K562 (cell line): ENCODE results near the gene PRKAR1B. TPM values are rescaled to one million over a fixed set of nuclear protein-coding genes. Genes with fewer than 3 reads are reported as not detected.

ENCODE experiments used
- ATAC-seq: fragments of 200-7000 bp; cut with Tn5 transposase; 3 replicates; pipeline ENCODE4 v1.9.1; 2020; ENCODE audit warnings: moderate library complexity
- BruUV-seq: library from RNA; stranded (reverse); fragments of 400-500 nt; replicated peaks from 2 replicates; lab custom pipeline; 2021; lab: Mats Ljungman, UMichigan
- CTCF ChIA-PET: fragments of 300-600 bp; formaldehyde crosslinking; extraction: SDS; loops from one replicate; lab custom pipeline; 2021; ENCODE audit warnings: low intra/inter-chr PET ratio; lab: Yijun Ruan, JAX
- POLR2A ChIA-PET: fragments of 300-600, 350-650 bp; sonication (Branson Sonifier 250); formaldehyde crosslinking; extraction: SDS; loops from one replicate; lab custom pipeline; 2021; ENCODE audit warnings: antibody characterized with exemption, inconsistent platforms; lab: Yijun Ruan, JAX
- DNase-seq, 4 experiments: peaks; one replicate each; pipeline versions ENCODE4 v3.0.0 to v3.0.0-alpha.2; 2011 to 2018; ENCODE audit warnings: low spot score in 3 of 4, mixed read lengths in 3 of 4; ENCODE audit errors: extremely low read depth in 1 of 4
- FAIRE-seq: peaks from 2 replicates; lab custom pipeline; 2011; peaks lifted over from hg19 to GRCh38; lab: Jason Lieb, UNC
- H2AFZ ChIP-seq: 2 replicates; pipeline ENCODE4 v1.6.0; 2011; ENCODE audit warnings: low read depth, low read length, control low read depth, inconsistent platforms
- H3K27ac ChIP-seq: fragments of 200-600 bp; 3 replicates; pipeline ENCODE4 v1.8.0; 2011; ENCODE audit warnings: low read depth, mild to moderate bottlenecking, control low read depth, inconsistent platforms, low read length, moderate library complexity, mixed read lengths; ENCODE audit errors: extremely low read depth
- H3K27me3 ChIP-seq, 2 experiments: fragments of 300-600 bp in 1 of 2; 2 replicates in 1 of 2; 3 replicates in 1 of 2; pipeline versions ENCODE4 v1.6.0 to v1.8.0; 2011; ENCODE audit warnings: inconsistent platforms in 2 of 2, low read length in 2 of 2, mild to moderate bottlenecking in 1 of 2, mixed read lengths in 1 of 2, moderate library complexity in 1 of 2; ENCODE audit not compliant: control insufficient read depth in 2 of 2, insufficient read depth in 2 of 2
- H3K36me3 ChIP-seq: fragments of 300-600 bp; 3 replicates; pipeline ENCODE4 v1.8.0; 2011; ENCODE audit warnings: mild to moderate bottlenecking, low read length, inconsistent platforms; ENCODE audit not compliant: control insufficient read depth, insufficient read depth
- H3K4me1 ChIP-seq, 2 experiments: fragments of 200-600 bp in 1 of 2; replicated peaks in 1 of 2; 2 replicates in 1 of 2; 3 replicates in 1 of 2; pipeline versions ENCODE4 v1.5.1 to v1.8.0; 2011; ENCODE audit warnings: inconsistent platforms in 2 of 2, low read length in 2 of 2, mild to moderate bottlenecking in 1 of 2, mixed read lengths in 1 of 2, moderate library complexity in 1 of 2; ENCODE audit not compliant: control insufficient read depth in 2 of 2, insufficient read depth in 2 of 2
- H3K4me2 ChIP-seq: 2 replicates; pipeline ENCODE4 v1.6.1; 2011; ENCODE audit warnings: low read length, control low read depth, inconsistent platforms, mixed read lengths; ENCODE audit not compliant: insufficient read depth
- H3K4me3 ChIP-seq: fragments of 200-600 bp; sonication (generic), shearing (Covaris generic); 2 replicates; pipeline ENCODE4 v1.5.1; 2016; ENCODE audit warnings: control low read depth, inconsistent platforms
- H3K79me2 ChIP-seq: fragments of 200-600 bp; 3 replicates; pipeline ENCODE4 v1.8.0; 2011; ENCODE audit warnings: low read length, inconsistent platforms; ENCODE audit not compliant: control insufficient read depth, insufficient read depth
- H3K9ac ChIP-seq, 2 experiments: 2 replicates each; pipeline versions ENCODE4 v1.6.0 to v1.6.1; 2011; ENCODE audit warnings: low read depth in 2 of 2, low read length in 2 of 2, control low read depth in 1 of 2, inconsistent platforms in 1 of 2, mild to moderate bottlenecking in 1 of 2, mixed read lengths in 1 of 2; ENCODE audit not compliant: insufficient read depth in 1 of 2
- H3K9me1 ChIP-seq: one replicate; pipeline ENCODE4 v1.6.0; 2011; ENCODE audit warnings: inconsistent platforms, mild to moderate bottlenecking, low read length, moderate library complexity; ENCODE audit not compliant: control insufficient read depth, insufficient read depth
- H3K9me3 ChIP-seq: replicated peaks from 2 replicates; pipeline ENCODE4 v1.5.1; 2011; ENCODE audit warnings: low read depth, low read length, inconsistent platforms; ENCODE audit not compliant: control insufficient read depth, insufficient read depth
- H4K20me1 ChIP-seq: replicated peaks from 2 replicates; pipeline ENCODE4 v1.6.1; 2011; ENCODE audit warnings: low read length, inconsistent platforms, mixed read lengths; ENCODE audit not compliant: control insufficient read depth, insufficient read depth
- CCAR2 ChIP-seq: fragments of 200-400 bp; formaldehyde crosslinking; IDR thresholded peaks from 2 replicates; pipeline ENCODE4 v1.6.1; 2017; ENCODE audit warnings: mild to moderate bottlenecking, low read depth, low read length
- CHCHD3 ChIP-seq: fragments of 250-450 bp; sonication (Bioruptor Pico); IDR thresholded peaks from 2 replicates; pipeline ENCODE4 v2.1.2; 2022; ENCODE audit warnings: mild to moderate bottlenecking
- FOXK1 ChIP-seq: sonication (generic); formaldehyde crosslinking; IDR thresholded peaks from 2 replicates; pipeline ENCODE4 v1.8.0; 2022; ENCODE audit warnings: missing genetic modification reagents, mild to moderate bottlenecking, borderline replicate concordance
- HEY1 ChIP-seq: fragments of 250-450 bp; sonication (Bioruptor Pico); IDR thresholded peaks from 2 replicates; pipeline ENCODE4 v1.5.0; 2020; ENCODE audit warnings: mild to moderate bottlenecking, moderate library complexity, borderline replicate concordance
- HMG20A ChIP-seq: fragments of 450-650 bp; formaldehyde crosslinking; conservative IDR thresholded peaks from 2 replicates; pipeline ENCODE4 v1.4.0; 2020; ENCODE audit warnings: mild to moderate bottlenecking, mixed read lengths
- LCOR ChIP-seq: sonication (generic); formaldehyde crosslinking; IDR thresholded peaks from 2 replicates; pipeline ENCODE4 v1.8.0; 2022; ENCODE audit warnings: mild to moderate bottlenecking, missing genetic modification reagents
- NR1H2 ChIP-seq: sonication (generic); formaldehyde crosslinking; IDR thresholded peaks from 2 replicates; pipeline ENCODE4 v1.4.0; 2020; ENCODE audit warnings: mild to moderate bottlenecking, missing genetic modification reagents
- NR4A1 ChIP-seq, 2 experiments: fragments of 250-450 bp in 1 of 2; fragments of 450-650 bp in 1 of 2; sonication (Bioruptor Pico) in 1 of 2; IDR thresholded peaks; 2 replicates each; pipeline versions ENCODE4 v1.4.0 to v1.6.1; 2016 to 2020; ENCODE audit warnings: mild to moderate bottlenecking in 2 of 2, missing compliant biosample characterization in 1 of 2, missing genetic modification characterization in 1 of 2, moderate library complexity in 1 of 2
- RBM25 ChIP-seq: fragments of 200-400 bp; formaldehyde crosslinking; IDR thresholded peaks from 2 replicates; pipeline ENCODE4 v1.6.1; 2018; ENCODE audit warnings: low read length, low read depth, moderate library complexity; ENCODE audit not compliant: severe bottlenecking
- SMARCE1 ChIP-seq: fragments of 450-650 bp; IDR thresholded peaks from 2 replicates; pipeline ENCODE4 v1.7.1; 2016; ENCODE audit warnings: mild to moderate bottlenecking
- ZNF586 ChIP-seq: fragments of 450-650 bp; formaldehyde crosslinking; conservative IDR thresholded peaks from 2 replicates; pipeline ENCODE4 v1.4.0; 2020; ENCODE audit warnings: mild to moderate bottlenecking, moderate library complexity
- WGBS: fragments of 100-300 bp; shearing (Covaris generic); methylation state at CpG from one replicate; pipeline ENCODE4 v1.1.6; 2016; ENCODE audit warnings: low coverage, mixed read lengths; ENCODE audit not compliant: insufficient coverage; ENCODE audit errors: missing lambda C conversion rate; 5-methylcytosine and 5-hydroxymethylcytosine counted together
- in situ Hi-C: fragments of 300-500 bp; cut with MboI; formaldehyde crosslinking; loops from 4 replicates; pipeline ENCODE4 v1.15.0; 2018; ENCODE audit warnings: inconsistent platforms, mixed read lengths
- intact Hi-C: fragments of 100-400 bp; cut with micrococcal nuclease; formaldehyde crosslinking; loops from 2 replicates; pipeline ENCODE4 v1.14.2; 2022
- polyA plus RNA-seq, 8 experiments: library from polyadenylated mRNA; depleted of rRNA in 4 of 8; stranded (reverse) in 5 of 8; unstranded in 3 of 8; fragments of >200 nt; fragmentation: Nextera tagmentation in 2 of 8; fragmentation: Illumina TruSeq in 1 of 8; extraction: Ambion mirVana in 2 of 8; extraction: Trizol in 1 of 8; gene quantifications; 2 replicates each; pipeline versions ENCODE4 v1.2.1 to v1.2.3, GENCODE V29; 2011 to 2014; ENCODE audit warnings: inconsistent platforms in 1 of 8, missing spikeins in 1 of 8
- total RNA-seq, 7 experiments: library from RNA; depleted of rRNA in 6 of 7; stranded (reverse); fragments of >200 nt in 6 of 7; fragmentation: Illumina TruSeq in 2 of 7; extraction: Trizol in 2 of 7; gene quantifications; 2 replicates each; pipeline versions ENCODE4 v1.2.1 to v1.2.3, GENCODE V29; 2011 to 2021; ENCODE audit warnings: low replicate concordance in 1 of 7
- TF ChIP-seq, protein P1 (sequence below), 2 experiments: fragments of 450-650 bp; IDR thresholded peaks; 2 replicates each; pipeline ENCODE4 v1.6.1; 2016
- TF ChIP-seq, protein P2 (sequence below): fragments of 450-650 bp; IDR thresholded peaks from 2 replicates; pipeline ENCODE4 v1.6.1; 2017; ENCODE audit warnings: mild to moderate bottlenecking, moderate library complexity
- TF ChIP-seq, protein P3 (sequence below): sonication (generic); formaldehyde crosslinking; IDR thresholded peaks from 2 replicates; pipeline ENCODE4 v1.4.0; 2020; ENCODE audit warnings: mild to moderate bottlenecking, missing genetic modification reagents

Gene PRKAR1B
- total and polyA plus RNA-seq, 9 of the 15 experiments (the other 6 are each of a cell fraction or from before 2014, with no cell fraction given): 0.99 to 30.5 (median 12.7) TPM

DNA sequence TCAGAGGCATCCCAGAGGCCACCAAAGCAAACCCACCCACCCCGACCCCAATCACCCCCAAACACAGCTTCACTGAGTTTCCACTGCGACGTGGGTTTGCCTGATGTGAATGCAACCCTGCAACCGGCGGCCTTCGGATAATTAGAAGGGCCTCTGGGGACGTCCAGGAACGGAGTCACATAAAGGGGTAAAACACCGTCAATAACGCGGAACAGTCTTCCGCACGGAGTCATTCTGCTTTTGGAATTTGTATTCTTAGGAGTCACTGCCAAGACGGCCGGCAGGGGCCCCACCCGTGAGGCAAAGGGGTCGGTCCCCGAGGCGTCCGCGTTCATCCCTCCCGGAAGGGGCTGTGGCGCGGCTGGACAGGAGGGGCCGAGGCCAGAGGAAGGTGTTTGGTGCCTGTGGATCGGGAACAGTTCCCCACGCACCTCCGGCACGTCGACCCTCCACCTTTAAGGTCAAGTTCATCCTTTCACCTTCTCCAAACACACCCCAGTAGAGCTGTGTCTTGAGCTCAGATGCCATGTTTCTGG is 170.7 kb downstream of the PRKAR1B start:
- no peak overlapping the region for H3K4me2 ChIP-seq
- no peaks in the 10 kb centered on the region; the same call in 1 of the 2 replicates for H3K9me3 ChIP-seq
- no TSS peak for BruUV-seq
- H3K4me3 ChIP-seq: no peak overlapping the region
- ATAC-seq (no peak), FAIRE-seq (no peak), DNase-seq (no peak)
- POLR2A ChIA-PET: interaction anchor here (0.7 kb wide), 1 partner anchor 197 kb away, joined by 3 read pairs; no protein-coding TSS in a partner anchor
- in situ Hi-C loops: no loop called here
- H4K20me1 ChIP-seq: no peaks in the 10 kb centered on the region
- CTCF ChIA-PET: no interaction called here
- no peaks in the 10 kb centered on the region for H3K27me3 ChIP-seq
- no peak overlapping the region for H3K9ac ChIP-seq
- H3K9me1 ChIP-seq: no peaks in the 10 kb centered on the region
- peaks cover 0 to 15% of the 10 kb centered on the region in 2 experiments; a peak in 2 of 5 replicates for H3K4me1 ChIP-seq
- H3K79me2 ChIP-seq: no peaks in the 10 kb centered on the region
- no peaks in the 10 kb centered on the region for H3K36me3 ChIP-seq
- intact Hi-C loops: no loop called here
- H3K27ac ChIP-seq: no peak overlapping the region
- TF ChIP-seq RBM25: no peak
- TF ChIP-seq NR4A1 (CRISPR knock-in tag; IDR thresholded peaks at IDR 0.05): no peak
- TF ChIP-seq NR4A1 (tag; IDR thresholded peaks at IDR 0.05): no peak
- TF ChIP-seq NR1H2 (CRISPR knock-in tag): no peak
- no peak for TF ChIP-seq LCOR (CRISPR knock-in tag)
- TF ChIP-seq CHCHD3 (CRISPR knock-in tag): no peak
- TF ChIP-seq, protein P1, sequence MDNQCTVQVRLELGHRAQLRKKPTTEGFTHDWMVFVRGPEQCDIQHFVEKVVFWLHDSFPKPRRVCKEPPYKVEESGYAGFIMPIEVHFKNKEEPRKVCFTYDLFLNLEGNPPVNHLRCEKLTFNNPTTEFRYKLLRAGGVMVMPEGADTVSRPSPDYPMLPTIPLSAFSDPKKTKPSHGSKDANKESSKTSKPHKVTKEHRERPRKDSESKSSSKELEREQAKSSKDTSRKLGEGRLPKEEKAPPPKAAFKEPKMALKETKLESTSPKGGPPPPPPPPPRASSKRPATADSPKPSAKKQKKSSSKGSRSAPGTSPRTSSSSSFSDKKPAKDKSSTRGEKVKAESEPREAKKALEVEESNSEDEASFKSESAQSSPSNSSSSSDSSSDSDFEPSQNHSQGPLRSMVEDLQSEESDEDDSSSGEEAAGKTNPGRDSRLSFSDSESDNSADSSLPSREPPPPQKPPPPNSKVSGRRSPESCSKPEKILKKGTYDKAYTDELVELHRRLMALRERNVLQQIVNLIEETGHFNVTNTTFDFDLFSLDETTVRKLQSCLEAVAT (IDR thresholded peaks at IDR 0.05): no peak
- no peak for TF ChIP-seq SMARCE1
- no peak for TF ChIP-seq HMG20A (CRISPR knock-in tag)
- no peak for TF ChIP-seq FOXK1 (CRISPR knock-in tag)
- no peak for TF ChIP-seq ZNF586
- TF ChIP-seq, protein P2, sequence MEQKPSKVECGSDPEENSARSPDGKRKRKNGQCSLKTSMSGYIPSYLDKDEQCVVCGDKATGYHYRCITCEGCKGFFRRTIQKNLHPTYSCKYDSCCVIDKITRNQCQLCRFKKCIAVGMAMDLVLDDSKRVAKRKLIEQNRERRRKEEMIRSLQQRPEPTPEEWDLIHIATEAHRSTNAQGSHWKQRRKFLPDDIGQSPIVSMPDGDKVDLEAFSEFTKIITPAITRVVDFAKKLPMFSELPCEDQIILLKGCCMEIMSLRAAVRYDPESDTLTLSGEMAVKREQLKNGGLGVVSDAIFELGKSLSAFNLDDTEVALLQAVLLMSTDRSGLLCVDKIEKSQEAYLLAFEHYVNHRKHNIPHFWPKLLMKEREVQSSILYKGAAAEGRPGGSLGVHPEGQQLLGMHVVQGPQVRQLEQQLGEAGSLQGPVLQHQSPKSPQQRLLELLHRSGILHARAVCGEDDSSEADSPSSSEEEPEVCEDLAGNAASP: no peak
- TF ChIP-seq, protein P3, sequence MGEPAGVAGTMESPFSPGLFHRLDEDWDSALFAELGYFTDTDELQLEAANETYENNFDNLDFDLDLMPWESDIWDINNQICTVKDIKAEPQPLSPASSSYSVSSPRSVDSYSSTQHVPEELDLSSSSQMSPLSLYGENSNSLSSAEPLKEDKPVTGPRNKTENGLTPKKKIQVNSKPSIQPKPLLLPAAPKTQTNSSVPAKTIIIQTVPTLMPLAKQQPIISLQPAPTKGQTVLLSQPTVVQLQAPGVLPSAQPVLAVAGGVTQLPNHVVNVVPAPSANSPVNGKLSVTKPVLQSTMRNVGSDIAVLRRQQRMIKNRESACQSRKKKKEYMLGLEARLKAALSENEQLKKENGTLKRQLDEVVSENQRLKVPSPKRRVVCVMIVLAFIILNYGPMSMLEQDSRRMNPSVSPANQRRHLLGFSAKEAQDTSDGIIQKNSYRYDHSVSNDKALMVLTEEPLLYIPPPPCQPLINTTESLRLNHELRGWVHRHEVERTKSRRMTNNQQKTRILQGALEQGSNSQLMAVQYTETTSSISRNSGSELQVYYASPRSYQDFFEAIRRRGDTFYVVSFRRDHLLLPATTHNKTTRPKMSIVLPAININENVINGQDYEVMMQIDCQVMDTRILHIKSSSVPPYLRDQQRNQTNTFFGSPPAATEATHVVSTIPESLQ (CRISPR knock-in tag): no peak
- TF ChIP-seq HEY1 (CRISPR knock-in tag): no peak
- TF ChIP-seq CCAR2: no peak
- 91% methylated on average over 17 of the region's 30 CpGs for WGBS
- no peak overlapping the region for H2AFZ ChIP-seq
